HL-60 (cell line): Measurements from ENCODE around the gene MFAP2.

ENCODE experiments used
- DNase-seq, 2 experiments: peaks; one replicate each; pipeline ENCODE4 v3.0.0-alpha.2; 2010 to 2020; ENCODE audit warnings: low read depth in 1 of 2, low spot score in 1 of 2
- H3K27ac ChIP-seq: fragments of 250-450 bp; sonication (Bioruptor Pico); replicated peaks from 2 replicates; pipeline ENCODE4 v1.5.1; 2020; ENCODE audit warnings: mild to moderate bottlenecking, moderate library complexity
- H3K27me3 ChIP-seq: fragments of 250-450 bp; sonication (Bioruptor Pico); 2 replicates; pipeline ENCODE4 v1.5.1; 2021; ENCODE audit warnings: mild to moderate bottlenecking, moderate library complexity; ENCODE audit not compliant: insufficient read depth, poor library complexity, severe bottlenecking
- H3K4me3 ChIP-seq: replicated peaks from 2 replicates; pipeline ENCODE4 v1.5.1; 2011; ENCODE audit warnings: mild to moderate bottlenecking, control low read depth, low read length; ENCODE audit not compliant: insufficient read depth
- CTCF ChIP-seq: IDR thresholded peaks from one replicate; pipeline ENCODE4 v1.5.1; 2011; ENCODE audit warnings: low read length, control low read depth, inconsistent platforms; ENCODE audit not compliant: insufficient read depth
- GABPA ChIP-seq: IDR thresholded peaks from 2 replicates; pipeline ENCODE4 v1.6.1; 2012; ENCODE audit warnings: low read depth
- POLR2AphosphoS5 ChIP-seq: IDR thresholded peaks from 2 replicates; pipeline ENCODE4 v1.6.1; 2012; ENCODE audit warnings: low read depth
- SPI1 ChIP-seq: IDR thresholded peaks from 2 replicates; pipeline ENCODE4 v1.6.1; 2012; ENCODE audit warnings: low read depth, mild to moderate bottlenecking, borderline replicate concordance
- TF ChIP-seq, protein P1 (sequence below): IDR thresholded peaks from 2 replicates; pipeline ENCODE4 v1.6.1; 2012; ENCODE audit warnings: low read depth; ENCODE audit not compliant: insufficient replicate concordance

MFAP2 gene

GRCh38 chr1:17027403-17027802, 47.0 kb upstream of the MFAP2 start:
- TF ChIP-seq, protein P1, sequence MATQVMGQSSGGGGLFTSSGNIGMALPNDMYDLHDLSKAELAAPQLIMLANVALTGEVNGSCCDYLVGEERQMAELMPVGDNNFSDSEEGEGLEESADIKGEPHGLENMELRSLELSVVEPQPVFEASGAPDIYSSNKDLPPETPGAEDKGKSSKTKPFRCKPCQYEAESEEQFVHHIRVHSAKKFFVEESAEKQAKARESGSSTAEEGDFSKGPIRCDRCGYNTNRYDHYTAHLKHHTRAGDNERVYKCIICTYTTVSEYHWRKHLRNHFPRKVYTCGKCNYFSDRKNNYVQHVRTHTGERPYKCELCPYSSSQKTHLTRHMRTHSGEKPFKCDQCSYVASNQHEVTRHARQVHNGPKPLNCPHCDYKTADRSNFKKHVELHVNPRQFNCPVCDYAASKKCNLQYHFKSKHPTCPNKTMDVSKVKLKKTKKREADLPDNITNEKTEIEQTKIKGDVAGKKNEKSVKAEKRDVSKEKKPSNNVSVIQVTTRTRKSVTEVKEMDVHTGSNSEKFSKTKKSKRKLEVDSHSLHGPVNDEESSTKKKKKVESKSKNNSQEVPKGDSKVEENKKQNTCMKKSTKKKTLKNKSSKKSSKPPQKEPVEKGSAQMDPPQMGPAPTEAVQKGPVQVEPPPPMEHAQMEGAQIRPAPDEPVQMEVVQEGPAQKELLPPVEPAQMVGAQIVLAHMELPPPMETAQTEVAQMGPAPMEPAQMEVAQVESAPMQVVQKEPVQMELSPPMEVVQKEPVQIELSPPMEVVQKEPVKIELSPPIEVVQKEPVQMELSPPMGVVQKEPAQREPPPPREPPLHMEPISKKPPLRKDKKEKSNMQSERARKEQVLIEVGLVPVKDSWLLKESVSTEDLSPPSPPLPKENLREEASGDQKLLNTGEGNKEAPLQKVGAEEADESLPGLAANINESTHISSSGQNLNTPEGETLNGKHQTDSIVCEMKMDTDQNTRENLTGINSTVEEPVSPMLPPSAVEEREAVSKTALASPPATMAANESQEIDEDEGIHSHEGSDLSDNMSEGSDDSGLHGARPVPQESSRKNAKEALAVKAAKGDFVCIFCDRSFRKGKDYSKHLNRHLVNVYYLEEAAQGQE = no peak
- TF ChIP-seq GABPA = no peak
- no peak for TF ChIP-seq CTCF
- TF ChIP-seq POLR2AphosphoS5 = no peak
- TF ChIP-seq SPI1 = no peak
- no peaks in the 10 kb centered on the region for H3K27me3 ChIP-seq
- no peak for DNase-seq
- H3K4me3 ChIP-seq = no peak overlapping the region
- no peak overlapping the region for H3K27ac ChIP-seq

- H3K4me3 ChIP-seq = no peak overlapping the region
- TF ChIP-seq GABPA (no peak), POLR2AphosphoS5 (no peak), CTCF (no peak), SPI1 (no peak)
- TF ChIP-seq, protein P1 = no peak
- H3K27me3 ChIP-seq = no peaks in the 10 kb centered on the region
- H3K27ac ChIP-seq = no peak overlapping the region
- no peak for DNase-seq
These were observed 44.3 kb upstream of the MFAP2 start for GRCh38 chr1:17024721-17025120.

DNA sequence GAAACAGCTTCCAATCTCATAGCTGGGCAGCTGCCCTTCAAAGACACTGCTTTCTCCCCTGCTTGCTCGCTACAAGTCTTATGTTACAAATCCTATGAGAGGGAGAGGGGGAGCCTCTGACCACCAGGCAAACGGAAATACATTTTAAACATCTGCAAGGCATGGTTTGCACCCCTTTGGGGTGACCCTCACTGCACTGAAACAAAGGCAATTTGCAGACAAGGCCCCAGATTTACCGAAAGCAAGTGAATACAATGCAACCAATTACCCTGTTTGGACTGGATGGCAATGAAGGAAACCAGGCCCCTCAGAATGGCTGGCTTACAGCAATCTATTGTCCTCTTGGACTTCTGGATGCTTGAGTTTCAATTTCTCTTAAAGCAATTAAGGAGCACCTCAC, 43.2 kb upstream of the MFAP2 start:
- no peak for DNase-seq
- no peak for TF ChIP-seq POLR2AphosphoS5
- TF ChIP-seq GABPA = no peak
- TF ChIP-seq, protein P1 = no peak
- TF ChIP-seq SPI1 = no peak
- no peak for TF ChIP-seq CTCF
- no peak overlapping the region for H3K27ac ChIP-seq
- no peak overlapping the region for H3K4me3 ChIP-seq
- no peaks in the 10 kb centered on the region for H3K27me3 ChIP-seq
